Osteocyte (in vitro differentiated cells): ENCODE results near the gene ITGB4. TPM values are rescaled to one million over a fixed set of nuclear protein-coding genes. Genes with fewer than 3 reads are reported as not detected.

Experiments
- DNase-seq: peaks from one replicate; pipeline ENCODE4 v3.0.0; 2021; ENCODE audit warnings: mixed read lengths; ENCODE audit not compliant: unreplicated experiment; ENCODE audit errors: extremely low spot score
- H3K27ac Mint-ChIP-seq: one replicate; pipeline ENCODE4 v1.8.0; 2021; ENCODE audit warnings: mild to moderate bottlenecking, mixed read lengths; ENCODE audit not compliant: unreplicated experiment
- H3K27me3 Mint-ChIP-seq: one replicate; pipeline ENCODE4 v1.8.0; 2021; ENCODE audit warnings: mixed read lengths; ENCODE audit not compliant: unreplicated experiment
- H3K36me3 Mint-ChIP-seq: one replicate; pipeline ENCODE4 v1.8.0; 2021; ENCODE audit warnings: mixed read lengths; ENCODE audit not compliant: unreplicated experiment
- H3K4me1 Mint-ChIP-seq: one replicate; pipeline ENCODE4 v1.8.0; 2021; ENCODE audit warnings: mixed read lengths; ENCODE audit not compliant: unreplicated experiment
- H3K4me3 Mint-ChIP-seq: one replicate; pipeline ENCODE4 v1.8.0; 2021; ENCODE audit warnings: mild to moderate bottlenecking, moderate library complexity, mixed read lengths; ENCODE audit not compliant: unreplicated experiment
- H3K9me3 Mint-ChIP-seq: one replicate; pipeline ENCODE4 v1.8.0; 2021; ENCODE audit warnings: mixed read lengths; ENCODE audit not compliant: unreplicated experiment
- CTCF ChIP-seq: fragments of 200-600 bp; sonication (generic); IDR thresholded peaks from 2 replicates; pipeline ENCODE4 v1.5.0; 2021; ENCODE audit warnings: antibody characterized with exemption, mild to moderate bottlenecking, moderate library complexity
- total RNA-seq: library from RNA; stranded (reverse); gene quantifications from 2 replicates; pipeline ENCODE4 v1.2.1, GENCODE V29; 2021

ITGB4 gene
- total RNA-seq, 1 donor from 2014 or later: 460 TPM

- Mint-ChIP-seq H3K4me3 (no peak overlapping the region), H3K36me3 (peaks cover 33% of the 10 kb centered on the region), H3K27me3 (no peaks in the 10 kb centered on the region), H3K27ac (peak overlapping the region; percentile 99), H3K4me1 (peaks cover 85% of the 10 kb centered on the region), H3K9me3 (no peaks in the 10 kb centered on the region)
- DNase-seq: no peak
- TF ChIP-seq CTCF: no peak
Measured at GRCh38 chr17:75697651-75698291, 23.5 kb upstream of the ITGB4 start.

DNA sequence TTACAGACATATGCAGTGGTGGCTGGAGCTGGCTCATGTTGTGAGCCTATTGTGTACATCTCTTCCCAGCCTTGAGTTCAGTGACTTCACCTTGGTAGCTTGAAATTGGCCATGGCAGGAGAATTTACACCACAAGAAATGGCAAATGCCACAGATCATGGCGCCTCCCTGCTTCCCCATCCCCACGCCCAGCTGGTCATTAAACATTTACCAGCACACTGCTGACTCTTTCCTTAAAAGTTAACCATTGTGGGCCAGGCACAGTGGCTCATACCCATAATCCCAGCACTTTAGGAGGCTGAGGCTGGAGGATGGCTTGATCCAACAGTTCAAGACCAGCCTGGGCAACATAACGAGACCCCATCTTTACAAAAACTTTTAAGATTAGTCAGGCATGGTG is 22.6 kb upstream of the ITGB4 start:
- Mint-ChIP-seq H3K27ac (peak overlapping the region; percentile 38), H3K27me3 (no peaks in the 10 kb centered on the region), H3K4me3 (no peak overlapping the region), H3K36me3 (peaks cover 36% of the 10 kb centered on the region), H3K9me3 (no peaks in the 10 kb centered on the region), H3K4me1 (peaks cover 76% of the 10 kb centered on the region)
- TF ChIP-seq CTCF: no peak
- no peak for DNase-seq

- H3K27me3 Mint-ChIP-seq: no peaks in the 10 kb centered on the region
- H3K27ac Mint-ChIP-seq: peak overlapping the region; percentile 98
- no peaks in the 10 kb centered on the region for H3K9me3 Mint-ChIP-seq
- no peak overlapping the region for H3K4me3 Mint-ChIP-seq
- H3K36me3 Mint-ChIP-seq: peaks cover 47% of the 10 kb centered on the region
- H3K4me1 Mint-ChIP-seq: peaks cover 56% of the 10 kb centered on the region
- TF ChIP-seq CTCF: no peak
- DNase-seq: no peak
Measured at GRCh38 chr17:75701288-75701687, 20.0 kb upstream of the ITGB4 start.

GRCh38 chr17:75703191-75703590 is 18.1 kb upstream of the ITGB4 start:
- no peak for DNase-seq
- Mint-ChIP-seq H3K27ac (no peak overlapping the region), H3K27me3 (no peaks in the 10 kb centered on the region), H3K36me3 (peaks cover 56% of the 10 kb centered on the region), H3K4me3 (no peak overlapping the region), H3K4me1 (peaks cover 50% of the 10 kb centered on the region), H3K9me3 (no peaks in the 10 kb centered on the region)
- no peak for TF ChIP-seq CTCF

DNA sequence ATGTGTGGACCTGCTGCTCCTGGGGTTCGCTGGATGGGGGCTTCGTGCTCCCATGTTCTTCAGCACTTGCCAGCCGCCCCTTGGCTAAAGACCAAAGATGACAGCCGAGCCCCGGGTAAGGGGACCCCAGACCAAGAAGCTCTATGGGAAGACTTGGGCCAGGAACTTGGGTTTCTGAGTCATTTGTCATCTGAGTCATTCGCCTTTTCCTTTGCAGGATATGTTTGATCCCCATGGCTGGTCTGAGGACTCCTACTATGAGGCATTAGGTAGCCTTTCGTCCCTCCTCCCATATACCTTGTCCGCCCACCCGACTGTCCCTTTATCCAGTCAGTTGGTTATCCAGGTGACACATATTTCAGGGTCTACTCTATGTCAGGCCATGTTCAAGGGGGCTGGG is 17.7 kb upstream of the ITGB4 start:
- H3K9me3 Mint-ChIP-seq: no peaks in the 10 kb centered on the region
- TF ChIP-seq CTCF: no peak
- H3K36me3 Mint-ChIP-seq: peaks cover 60% of the 10 kb centered on the region
- no peak overlapping the region for H3K27ac Mint-ChIP-seq
- H3K4me3 Mint-ChIP-seq: no peak overlapping the region
- H3K4me1 Mint-ChIP-seq: peaks cover 48% of the 10 kb centered on the region
- no peaks in the 10 kb centered on the region for H3K27me3 Mint-ChIP-seq
- no peak for DNase-seq
